IMR-90 (cell line): Measurements from ENCODE around the gene CCNL2. TPM values are rescaled to one million over a fixed set of nuclear protein-coding genes. Genes with fewer than 3 reads are reported as not detected.

Experiments used
- ATAC-seq: fragments of 200-7000 bp; cut with Tn5 transposase; 2 replicates; pipeline ENCODE4 v1.9.1; 2020; ENCODE audit warnings: low read depth, mild to moderate bottlenecking, moderate library complexity
- BruUV-seq: library from RNA; stranded (reverse); fragments of 400-500 nt; replicated peaks from 2 replicates; lab custom pipeline; 2021; lab: Mats Ljungman, UMichigan
- CTCF ChIA-PET: fragments of 300-600 bp; formaldehyde crosslinking; extraction: SDS; loops from one replicate; lab custom pipeline; 2021; ENCODE audit warnings: antibody characterized with exemption; lab: Yijun Ruan, JAX
- POLR2A ChIA-PET: fragments of 300-600 bp; sonication (Branson Sonifier 250); formaldehyde crosslinking; loops from one replicate; lab custom pipeline; 2022; ENCODE audit warnings: antibody characterized with exemption; ENCODE audit not compliant: unreplicated experiment; lab: Charles Lee
- DNase-seq: peaks from one replicate; pipeline ENCODE4 v3.0.0; 2013
- H2AFZ ChIP-seq: replicated peaks from 2 replicates; pipeline ENCODE3; 2013; ENCODE audit warnings: low read length, mild to moderate bottlenecking; ENCODE audit not compliant: poor library complexity
- H2AK5ac ChIP-seq: 2 replicates; pipeline ENCODE4 v1.6.1; 2013; ENCODE audit warnings: low read depth, low read length, inconsistent platforms
- H2AK9ac ChIP-seq: replicated peaks from 2 replicates; pipeline ENCODE3; 2013; ENCODE audit warnings: mild to moderate bottlenecking, low read depth, low read length, moderate library complexity; ENCODE audit not compliant: poor library complexity
- H2BK120ac ChIP-seq: 2 replicates; pipeline ENCODE4 v1.6.1; 2013; ENCODE audit warnings: low read depth, low read length, inconsistent platforms
- H2BK15ac ChIP-seq: 3 replicates; pipeline ENCODE4 v1.6.1; 2013; ENCODE audit warnings: low read depth, low read length, inconsistent platforms
- H2BK20ac ChIP-seq: 2 replicates; pipeline ENCODE4 v1.6.1; 2013; ENCODE audit warnings: low read depth, mild to moderate bottlenecking, inconsistent platforms, low read length, moderate library complexity
- H2BK5ac ChIP-seq: 2 replicates; pipeline ENCODE4 v1.6.1; 2013; ENCODE audit warnings: mild to moderate bottlenecking, low read depth, low read length, inconsistent platforms; ENCODE audit not compliant: poor library complexity, severe bottlenecking
- H3K14ac ChIP-seq: replicated peaks from 2 replicates; pipeline ENCODE4 v1.6.1; 2013; ENCODE audit warnings: low read depth, low read length, inconsistent platforms
- H3K18ac ChIP-seq: 2 replicates; pipeline ENCODE4 v1.6.1; 2013; ENCODE audit warnings: low read depth, low read length, control low read depth
- H3K23ac ChIP-seq: 2 replicates; pipeline ENCODE4 v1.6.1; 2013; ENCODE audit warnings: low read depth, low read length, inconsistent platforms
- H3K27ac ChIP-seq: 2 replicates; pipeline ENCODE4 v1.5.1; 2013; ENCODE audit warnings: mild to moderate bottlenecking, control low read depth, low read length; ENCODE audit not compliant: insufficient read depth
- H3K27me3 ChIP-seq: 2 replicates; pipeline ENCODE4 v1.6.1; 2013; ENCODE audit warnings: low read length; ENCODE audit not compliant: control insufficient read depth, insufficient read depth
- H3K36me3 ChIP-seq: 2 replicates; pipeline ENCODE4 v1.6.1; 2013; ENCODE audit warnings: low read length, mixed read lengths; ENCODE audit not compliant: control insufficient read depth, insufficient read depth
- H3K4ac ChIP-seq: 2 replicates; pipeline ENCODE4 v1.6.1; 2013; ENCODE audit warnings: low read depth, low read length, inconsistent platforms
- H3K4me1 ChIP-seq: 2 replicates; pipeline ENCODE4 v1.6.1; 2013; ENCODE audit warnings: low read length, mixed read lengths; ENCODE audit not compliant: control insufficient read depth, insufficient read depth
- H3K4me2 ChIP-seq: 2 replicates; pipeline ENCODE4 v1.6.1; 2013; ENCODE audit warnings: low read depth, mild to moderate bottlenecking, control low read depth, low read length, moderate library complexity
- H3K4me3 ChIP-seq: 2 replicates; pipeline ENCODE4 v1.5.1; 2013; ENCODE audit warnings: low read depth, mild to moderate bottlenecking, control low read depth, low read length, moderate library complexity; ENCODE audit not compliant: insufficient read depth
- H3K56ac ChIP-seq: 2 replicates; pipeline ENCODE4 v1.6.1; 2013; ENCODE audit warnings: low read length, inconsistent platforms; ENCODE audit not compliant: insufficient read depth; ENCODE audit errors: extremely low read depth
- H3K79me1 ChIP-seq, 2 experiments: 2 replicates each; pipeline ENCODE4 v1.6.1; 2013; ENCODE audit warnings: low read length in 2 of 2, inconsistent platforms in 1 of 2, low read depth in 1 of 2
- H3K9ac ChIP-seq: 2 replicates; pipeline ENCODE4 v1.6.1; 2013; ENCODE audit warnings: low read depth, low read length, control low read depth
- H3K9me1 ChIP-seq: 2 replicates; pipeline ENCODE4 v1.6.1; 2013; ENCODE audit warnings: low read length, inconsistent platforms; ENCODE audit not compliant: insufficient read depth
- H3K9me3 ChIP-seq: 2 replicates; pipeline ENCODE4 v1.6.1; 2013; ENCODE audit warnings: low read length; ENCODE audit not compliant: control insufficient read depth, insufficient read depth
- H4K20me1 ChIP-seq: 2 replicates; pipeline ENCODE4 v1.6.1; 2013; ENCODE audit warnings: low read length, inconsistent platforms; ENCODE audit not compliant: insufficient read depth
- H4K5ac ChIP-seq: 2 replicates; pipeline ENCODE4 v1.6.1; 2013; ENCODE audit warnings: mild to moderate bottlenecking, low read depth, low read length, control low read depth
- H4K8ac ChIP-seq, 2 experiments: 2 replicates each; pipeline ENCODE4 v1.6.1; 2013; ENCODE audit warnings: low read depth in 2 of 2, low read length in 2 of 2, control low read depth in 1 of 2, inconsistent platforms in 1 of 2
- H4K91ac ChIP-seq: 2 replicates; pipeline ENCODE4 v1.6.1; 2013; ENCODE audit warnings: low read depth, low read length, inconsistent platforms; ENCODE audit not compliant: insufficient read depth
- MAZ ChIP-seq: IDR thresholded peaks from 2 replicates; pipeline ENCODE4 v1.6.1; 2012; ENCODE audit warnings: low read depth, mild to moderate bottlenecking, low read length, improper control_type of control experiment, moderate library complexity, borderline replicate concordance
- NFE2L2 ChIP-seq: fragments of 150-350 bp; IDR thresholded peaks from 2 replicates; pipeline ENCODE4 v1.6.1; 2016; ENCODE audit warnings: low read depth, mild to moderate bottlenecking, low read length
- RFX5 ChIP-seq: IDR thresholded peaks from 2 replicates; pipeline ENCODE4 v1.8.0; 2012; ENCODE audit warnings: low read depth, mild to moderate bottlenecking, low read length, moderate library complexity
- WGBS, 2 experiments: methylation state at CpG; one replicate each; pipeline versions ENCODE4 v1.1.5 to v1.1.7; 2013; ENCODE audit warnings: missing lambda C conversion rate in 2 of 2; ENCODE audit not compliant: insufficient read length in 1 of 2; ENCODE audit errors: extremely low coverage in 2 of 2; 5-methylcytosine and 5-hydroxymethylcytosine counted together
- dilution Hi-C: fragments of 300-500 bp; cut with HindIII; formaldehyde crosslinking; loops from one replicate; pipeline ENCODE4 v1.14.3; 2018; ENCODE audit warnings: low sequenced_read_pairs; ENCODE audit not compliant: unreplicated experiment
- in situ Hi-C: fragments of 300-500 bp; cut with MboI; formaldehyde crosslinking; loops from 3 replicates; pipeline ENCODE4 v1.14.3; 2019; ENCODE audit warnings: low sequenced_read_pairs, inconsistent platforms, mixed read lengths
- intact Hi-C: fragments of 100-400 bp; cut with micrococcal nuclease; formaldehyde crosslinking; loops from 2 replicates; pipeline ENCODE4 v1.10.0; 2022
- polyA plus RNA-seq, 3 experiments: library from polyadenylated mRNA; depleted of rRNA; stranded (reverse); fragments of >200 nt; gene quantifications; 2 replicates each; pipeline ENCODE4 v1.2.3, GENCODE V29; 2012; ENCODE audit warnings: low replicate concordance in 1 of 3
- total RNA-seq: library from RNA; depleted of rRNA; stranded (reverse); fragments of >200 nt; gene quantifications from 2 replicates; pipeline ENCODE4 v1.2.3, GENCODE V29; 2012

CCNL2 gene
- total and polyA plus RNA-seq, 2 of the 4 experiments (the other 2 are of a cell fraction): 53.9 to 239 TPM

DNA sequence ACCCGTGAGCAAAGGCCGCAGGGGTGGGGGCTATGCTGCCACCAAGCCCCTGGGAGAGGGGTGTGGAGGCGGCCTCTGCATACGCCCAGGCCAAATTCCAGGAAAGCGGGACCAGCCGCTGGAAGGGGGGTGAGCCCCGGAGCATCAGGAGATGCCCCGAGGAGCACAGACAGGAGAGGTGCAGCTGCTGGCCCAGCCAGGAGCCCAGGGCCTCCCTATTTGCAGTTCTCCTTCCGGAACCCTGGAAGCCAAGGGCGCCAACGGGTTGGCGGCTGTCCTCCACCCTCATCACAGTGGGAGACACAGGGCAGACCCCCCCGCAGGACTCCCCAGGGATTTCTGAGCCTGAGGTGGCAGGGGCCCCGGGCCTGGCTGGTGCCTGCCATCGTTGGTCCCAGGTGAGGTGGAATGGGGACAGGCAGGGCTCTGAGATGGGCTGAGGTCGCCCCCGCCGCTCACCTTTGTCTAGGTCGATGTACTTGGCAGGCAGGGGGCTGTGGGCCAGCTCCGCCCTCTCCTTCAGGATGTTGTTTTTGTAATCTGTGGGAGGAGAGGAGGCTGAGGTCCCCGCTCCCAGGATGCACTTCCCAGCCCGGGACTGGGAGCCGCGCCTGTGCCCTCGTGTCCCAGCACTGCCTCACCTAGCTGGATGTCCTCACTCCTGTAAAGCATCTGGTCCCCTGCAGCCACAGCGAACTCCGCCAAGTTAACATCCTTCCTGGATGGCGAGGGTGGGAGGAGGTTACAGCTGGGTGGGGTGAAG, 45.6 kb downstream of the CCNL2 start:
- BruUV-seq: no TSS peak
- Histone ChIP-seq H2BK20ac (no peak overlapping the region), H3K9me3 (no peaks in the 10 kb centered on the region), H3K23ac (no peak overlapping the region), H4K5ac (no peak overlapping the region), H3K27ac (peak overlapping the region; percentile 21; the same call in 1 of the 2 replicates), H4K8ac (no peak overlapping the region), H3K9ac (no peak overlapping the region), H3K36me3 (peaks cover 39% of the 10 kb centered on the region), H3K4me2 (no peak overlapping the region; the same call in 1 of the 2 replicates), H3K79me1 (peaks cover 8 to 24% of the 10 kb centered on the region in 2 experiments; a peak in 3 of 4 replicates), H3K9me1 (no peaks in the 10 kb centered on the region), H2BK120ac (no peak overlapping the region), H3K27me3 (no peaks in the 10 kb centered on the region), H2BK15ac (no peak overlapping the region), H2AK9ac (no peak overlapping the region), H2AFZ (peak overlapping the region; percentile 24), H4K91ac (no peak overlapping the region), H3K14ac (no peak overlapping the region), H3K56ac (no peak overlapping the region), H3K4ac (no peak overlapping the region), H2AK5ac (no peak overlapping the region; the same call in 1 of the 2 replicates), H2BK5ac (no peak overlapping the region), H3K4me3 (no peak overlapping the region), H3K18ac (no peak overlapping the region), H4K20me1 (peaks cover 55% of the 10 kb centered on the region), H3K4me1 (peaks cover 22% of the 10 kb centered on the region)
- TF ChIP-seq MAZ (no peak), RFX5 (no peak), NFE2L2 (no peak)
- POLR2A ChIA-PET: no interaction called here
- dilution Hi-C loops (no loop called here), in situ Hi-C loops (no loop called here), intact Hi-C loops (no loop called here)
- DNase-seq: no peak
- ATAC-seq: no peak
- WGBS, 2 experiments: 68% methylated on average over 4 of the region's 28 CpGs; no CpG with 5 or more reads in 1 of the 2 experiments
- CTCF ChIA-PET: no interaction called here
